Endodermal cell (in vitro differentiated cells): ENCODE results near the gene NT5C. TPM values are rescaled to one million over a fixed set of nuclear protein-coding genes. Genes with fewer than 3 reads are reported as not detected.
A peak's percentile ranks its signal among the peaks of the same experiment; 100 is the strongest.

Experiments
- DNase-seq: peaks from one replicate; pipeline ENCODE4 v3.0.0-alpha.2; 2017
- H3K27ac ChIP-seq: 2 replicates; pipeline ENCODE4 v1.5.1; 2013; ENCODE audit warnings: mild to moderate bottlenecking, low read depth, low read length, moderate library complexity
- H3K27me3 ChIP-seq: 2 replicates; pipeline ENCODE4 v1.6.1; 2013; ENCODE audit warnings: mild to moderate bottlenecking, low read length, moderate library complexity; ENCODE audit not compliant: insufficient read depth, control insufficient read depth, poor library complexity, severe bottlenecking
- H3K36me3 ChIP-seq: 2 replicates; pipeline ENCODE4 v1.7.0; 2013; ENCODE audit warnings: mild to moderate bottlenecking, low read length, moderate library complexity; ENCODE audit not compliant: control insufficient read depth, insufficient read depth
- H3K4me1 ChIP-seq: one replicate; pipeline ENCODE4 v1.7.0; 2013; ENCODE audit warnings: low read length; ENCODE audit not compliant: control insufficient read depth, insufficient read depth
- H3K4me3 ChIP-seq: 2 replicates; pipeline ENCODE4 v1.5.1; 2013; ENCODE audit warnings: mild to moderate bottlenecking, low read length, moderate library complexity
- H3K9ac ChIP-seq: 2 replicates; pipeline ENCODE4 v1.6.1; 2013; ENCODE audit warnings: mild to moderate bottlenecking, low read length, moderate library complexity; ENCODE audit not compliant: poor library complexity, severe bottlenecking; ENCODE audit errors: extremely low read depth
- H3K9me3 ChIP-seq: 2 replicates; pipeline ENCODE4 v1.6.1; 2013; ENCODE audit warnings: mild to moderate bottlenecking, low read length, moderate library complexity; ENCODE audit not compliant: control insufficient read depth
- H3K27ac Mint-ChIP-seq: 2 replicates; pipeline ENCODE4 v1.8.0; 2020; ENCODE audit warnings: mixed read lengths
- H3K27me3 Mint-ChIP-seq: 2 replicates; pipeline ENCODE4 v1.8.0; 2021; ENCODE audit warnings: mild to moderate bottlenecking, mixed read lengths; ENCODE audit not compliant: insufficient read depth
- H3K36me3 Mint-ChIP-seq: 2 replicates; pipeline ENCODE4 v1.8.0; 2020; ENCODE audit warnings: low read depth, mixed read lengths
- H3K4me1 Mint-ChIP-seq: 2 replicates; pipeline ENCODE4 v1.8.0; 2020; ENCODE audit warnings: mixed read lengths
- H3K4me3 Mint-ChIP-seq: 2 replicates; pipeline ENCODE4 v1.8.0; 2020; ENCODE audit warnings: mild to moderate bottlenecking, moderate library complexity, mixed read lengths
- H3K9me3 Mint-ChIP-seq: 2 replicates; pipeline ENCODE4 v1.8.0; 2020; ENCODE audit warnings: mild to moderate bottlenecking, mixed read lengths
- CTCF ChIP-seq: fragments of 200-600 bp; sonication (generic); conservative IDR thresholded peaks from 2 replicates; pipeline ENCODE4 v1.5.0; 2021; ENCODE audit warnings: antibody characterized with exemption, mild to moderate bottlenecking
- WGBS, 2 experiments: methylation state at CpG; one replicate each; pipeline versions ENCODE4 v1.1.5 to v1.1.7; 2013; ENCODE audit warnings: missing lambda C conversion rate in 2 of 2, mixed read lengths in 1 of 2; ENCODE audit not compliant: insufficient coverage in 1 of 2, insufficient read length in 1 of 2; 5-methylcytosine and 5-hydroxymethylcytosine counted together
- total RNA-seq, 2 donors: library from RNA; stranded (reverse); fragmentation: NEBNext Ultra II Directional in 1 of 2; extraction: Animal tissue kit (Norgen Biotek cat#: 25700) in 1 of 2; gene quantifications; 2 replicates in 1 of 2; 3 replicates in 1 of 2; pipeline ENCODE4 v1.2.1, GENCODE V29; 2021

Gene NT5C
- total RNA-seq, 2 donors from 2014 or later, result 69.1 to 80.3 TPM

GRCh38 chr17:75115555-75115954 is 16.0 kb downstream of the NT5C start:
- Mint-ChIP-seq H3K27ac (peak overlapping the region; percentile 55), H3K4me1 (peaks cover 14% of the 10 kb centered on the region), H3K4me3 (no peak overlapping the region), H3K9me3 (no peaks in the 10 kb centered on the region), H3K36me3 (peaks cover 58% of the 10 kb centered on the region), H3K27me3 (no peaks in the 10 kb centered on the region)
- no peak for DNase-seq
- no peak for TF ChIP-seq CTCF
- Histone ChIP-seq H3K9ac (no peak overlapping the region), H3K4me3 (no peak overlapping the region), H3K9me3 (no peaks in the 10 kb centered on the region), H3K27me3 (no peaks in the 10 kb centered on the region), H3K36me3 (peaks cover 56% of the 10 kb centered on the region), H3K27ac (no peak overlapping the region), H3K4me1 (peaks cover 2% of the 10 kb centered on the region)

DNA sequence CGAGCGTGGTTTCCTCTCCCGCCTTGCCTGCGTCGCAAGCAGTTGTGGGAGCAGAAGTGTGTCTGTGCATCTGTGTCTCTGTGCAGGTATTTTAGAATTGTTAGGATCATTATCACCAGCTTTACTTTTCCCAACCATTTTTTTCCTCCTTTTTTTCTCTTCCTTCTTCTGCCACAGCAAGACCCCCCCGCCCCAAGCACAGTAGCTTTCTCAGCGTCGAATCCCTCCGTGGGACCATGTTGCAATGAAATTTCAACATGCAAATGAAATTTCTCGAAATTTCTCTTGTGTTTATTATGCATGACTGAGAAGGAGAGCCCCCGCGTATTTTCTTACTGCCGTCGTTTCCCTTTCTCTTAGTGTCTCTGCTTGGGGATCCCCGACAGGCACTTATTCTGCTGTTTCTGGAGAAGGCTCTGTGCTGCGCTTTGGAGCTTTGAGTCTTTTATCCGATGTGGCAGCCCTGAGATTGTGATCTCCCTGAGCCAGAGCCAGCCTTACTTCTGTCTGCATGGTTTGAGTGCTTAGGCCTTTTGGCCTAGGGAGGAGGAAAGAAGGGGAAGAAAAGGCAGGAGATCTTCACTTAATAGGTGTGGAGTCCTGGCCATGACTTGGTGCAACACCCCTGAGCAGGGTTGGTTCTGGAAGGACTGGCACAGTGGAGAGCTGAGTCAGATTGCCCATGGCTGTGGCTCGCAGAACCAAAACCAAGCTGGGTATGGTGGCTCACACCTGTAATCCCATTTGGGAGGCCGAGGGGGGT is 16.8 kb downstream of the NT5C start:
- H3K36me3 Mint-ChIP-seq, result peaks cover 53% of the 10 kb centered on the region
- Histone ChIP-seq H3K4me3 (no peak overlapping the region), H3K27ac (no peak overlapping the region), H3K27me3 (no peaks in the 10 kb centered on the region), H3K9me3 (no peaks in the 10 kb centered on the region), H3K4me1 (peaks cover 2% of the 10 kb centered on the region), H3K36me3 (peaks cover 55% of the 10 kb centered on the region), H3K9ac (no peak overlapping the region)
- no peak for TF ChIP-seq CTCF
- H3K4me3 Mint-ChIP-seq, result peak overlapping the region; percentile 27
- H3K9me3 Mint-ChIP-seq, result no peaks in the 10 kb centered on the region
- peak overlapping the region; percentile 41 for H3K27ac Mint-ChIP-seq
- DNase-seq, result no peak
- H3K27me3 Mint-ChIP-seq, result no peaks in the 10 kb centered on the region
- WGBS, 2 experiments, result 92 to 94% methylated on average over 17 to 19 of the region's 19 CpGs
- peaks cover 17% of the 10 kb centered on the region for H3K4me1 Mint-ChIP-seq

- peaks cover 2% of the 10 kb centered on the region for H3K4me1 ChIP-seq
- H3K27ac ChIP-seq, result no peak overlapping the region
- peak overlapping the region; percentile 41 for H3K27ac Mint-ChIP-seq
- H3K4me3 Mint-ChIP-seq, result peak overlapping the region; percentile 27
- peaks cover 51% of the 10 kb centered on the region for H3K36me3 Mint-ChIP-seq
- H3K27me3 Mint-ChIP-seq, result no peaks in the 10 kb centered on the region
- 51 to 54% methylated on average over 20 to 22 of the region's 22 CpGs for whole genome bisulfite sequencing, 2 experiments
- no peaks in the 10 kb centered on the region for H3K9me3 ChIP-seq
- no peaks in the 10 kb centered on the region for H3K27me3 ChIP-seq
- peak; percentile 96 for TF ChIP-seq CTCF
- peak; percentile 99 for DNase-seq
- peak overlapping the region; percentile 30 for H3K4me3 ChIP-seq
- H3K36me3 ChIP-seq, result peaks cover 51% of the 10 kb centered on the region
- H3K9me3 Mint-ChIP-seq, result no peaks in the 10 kb centered on the region
- no peak overlapping the region for H3K9ac ChIP-seq
- peaks cover 18% of the 10 kb centered on the region for H3K4me1 Mint-ChIP-seq
Measured at GRCh38 chr17:75113798-75114551, 17.6 kb downstream of the NT5C start.
